HG03469 (cell line): Measurements from ENCODE around the gene ZC3H12C.
A peak's percentile ranks its signal among the peaks of the same experiment; 100 is the strongest.
"Not testable (repeated sequence)": the region's sequence is repeated elsewhere in the genome, so short reads cannot be mapped to it uniquely, and the experiment has no call there.

Experiments used
- ATAC-seq: cut with Tn5 transposase; IDR thresholded peaks from one replicate; pipeline ENCODE4 v1.9.1; 2021; ENCODE audit warnings: mild to moderate bottlenecking, moderate library complexity, moderate number of reproducible peaks; ENCODE audit not compliant: unreplicated experiment

Gene ZC3H12C

GRCh38 chr11:110092515-110093406 lies at the start of gene ZC3H12C:
TSS of gene ZC3H12C (plus strand) at chr11:110093392. CDS start at chr11:110093412, 20 bp downstream.
- peak; percentile 33 for ATAC-seq

DNA sequence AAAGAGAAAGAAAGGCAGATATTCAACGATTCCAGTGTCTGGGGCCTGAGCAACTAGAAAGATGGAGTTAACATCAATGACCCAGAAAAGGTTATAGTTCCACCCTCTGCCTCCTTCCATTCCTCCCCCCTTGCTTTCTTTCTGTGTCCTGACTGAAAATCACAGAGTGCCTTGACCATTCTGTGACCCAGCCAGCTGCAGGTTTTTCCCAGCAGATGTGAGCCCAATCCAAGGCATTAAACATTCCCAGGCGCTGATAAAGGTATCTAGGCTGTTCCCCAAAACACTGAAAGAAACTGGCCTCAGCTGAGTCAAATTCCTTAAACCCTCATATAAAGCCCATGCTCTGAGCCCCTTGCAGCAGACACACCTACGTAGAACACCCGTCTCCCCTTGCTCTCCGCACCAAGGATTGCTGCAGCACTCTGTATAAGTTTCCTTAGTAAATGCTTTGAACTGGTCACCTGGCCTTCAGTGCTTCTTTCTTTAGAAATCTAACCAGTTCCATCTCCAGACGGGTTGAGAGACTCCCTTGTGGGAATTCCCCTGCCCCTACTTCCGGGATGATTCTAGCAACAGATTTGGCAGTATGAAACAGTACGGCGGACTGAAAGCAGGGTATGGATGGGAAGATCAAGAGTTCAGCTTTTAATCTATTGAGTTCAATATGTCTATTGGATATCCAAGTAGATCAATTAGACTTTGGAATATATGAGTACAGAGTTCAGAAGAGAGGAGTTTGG lies 48.8 kb upstream of the ZC3H12C start:
- ATAC-seq: no peak

DNA sequence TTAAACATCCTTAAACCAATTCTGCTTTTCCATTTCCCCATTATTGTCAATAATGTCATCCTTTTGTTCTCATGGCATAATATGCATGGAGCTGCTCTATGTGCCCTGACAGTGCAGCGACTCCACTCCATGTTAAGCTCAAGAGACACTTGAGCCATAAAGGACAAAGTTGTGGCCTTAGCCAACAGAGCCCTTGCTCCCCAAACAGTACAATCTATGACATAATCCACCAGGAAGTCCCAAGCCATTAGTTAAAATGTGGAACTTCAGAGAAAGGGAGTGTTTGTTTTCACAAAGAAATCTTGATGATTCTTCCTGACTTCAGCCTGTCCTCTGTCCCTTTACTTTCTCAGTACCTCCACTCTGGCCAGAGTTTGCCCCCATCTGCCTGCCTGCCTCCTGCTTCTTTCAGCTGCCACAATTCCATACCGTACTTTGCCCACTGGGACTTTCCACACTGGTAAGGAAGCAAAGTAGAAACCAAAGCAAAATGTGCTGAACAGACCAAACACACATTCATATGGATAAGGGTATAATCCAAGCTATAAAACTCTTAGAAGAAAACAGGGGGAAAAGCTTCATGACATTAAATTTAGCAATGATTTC lies 46.3 kb upstream of the ZC3H12C start:
- ATAC-seq: no peak

GRCh38 chr11:110049501-110050200 lies 43.5 kb upstream of the ZC3H12C start:
- no peak for ATAC-seq

DNA sequence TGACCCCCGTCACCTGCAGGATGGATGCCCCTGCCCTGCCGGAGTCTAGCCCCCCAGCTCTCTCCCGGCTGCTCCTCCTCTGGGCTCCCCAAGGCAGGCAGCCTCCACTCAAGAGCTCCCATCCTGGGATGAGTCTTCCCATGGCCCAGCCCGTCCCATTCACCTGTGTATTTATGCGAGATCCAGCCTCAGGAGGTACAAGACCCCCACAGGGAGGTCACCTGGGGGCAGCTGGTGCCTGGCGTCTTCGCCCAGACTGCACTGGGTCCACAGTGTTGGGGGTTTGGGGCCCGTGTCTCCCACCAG lies 43.0 kb upstream of the ZC3H12C start:
- no peak for ATAC-seq

DNA sequence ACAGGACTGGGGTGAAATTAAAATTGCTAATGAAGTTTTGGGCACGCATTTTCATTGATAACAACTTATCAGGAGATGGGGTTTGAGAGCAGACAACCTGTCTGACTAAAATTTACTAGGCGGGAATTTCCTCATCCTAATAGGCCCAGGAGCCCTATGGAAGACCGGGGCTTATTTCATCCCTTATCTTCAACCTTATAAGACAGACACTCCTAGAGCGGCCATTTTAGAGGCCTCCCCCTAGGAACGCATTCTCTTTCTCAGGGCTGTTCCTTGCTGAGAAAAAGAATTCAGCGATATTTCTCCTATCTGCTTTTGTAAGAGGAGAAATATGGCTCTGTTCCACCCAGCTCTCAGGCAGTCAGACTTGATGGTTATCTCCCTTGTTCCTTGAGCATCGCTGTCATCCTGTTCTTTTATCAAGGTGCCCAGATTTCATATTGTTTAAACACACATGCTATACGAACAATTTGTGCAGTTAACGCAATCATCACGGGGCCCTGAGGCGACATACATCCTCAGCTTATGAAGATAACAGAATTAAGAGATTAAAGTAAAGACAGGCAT lies 39.3 kb upstream of the ZC3H12C start:
- ATAC-seq: no peak

- no peak for ATAC-seq
Measured at GRCh38 chr11:110056956-110057355, 36.2 kb upstream of the ZC3H12C start.

DNA sequence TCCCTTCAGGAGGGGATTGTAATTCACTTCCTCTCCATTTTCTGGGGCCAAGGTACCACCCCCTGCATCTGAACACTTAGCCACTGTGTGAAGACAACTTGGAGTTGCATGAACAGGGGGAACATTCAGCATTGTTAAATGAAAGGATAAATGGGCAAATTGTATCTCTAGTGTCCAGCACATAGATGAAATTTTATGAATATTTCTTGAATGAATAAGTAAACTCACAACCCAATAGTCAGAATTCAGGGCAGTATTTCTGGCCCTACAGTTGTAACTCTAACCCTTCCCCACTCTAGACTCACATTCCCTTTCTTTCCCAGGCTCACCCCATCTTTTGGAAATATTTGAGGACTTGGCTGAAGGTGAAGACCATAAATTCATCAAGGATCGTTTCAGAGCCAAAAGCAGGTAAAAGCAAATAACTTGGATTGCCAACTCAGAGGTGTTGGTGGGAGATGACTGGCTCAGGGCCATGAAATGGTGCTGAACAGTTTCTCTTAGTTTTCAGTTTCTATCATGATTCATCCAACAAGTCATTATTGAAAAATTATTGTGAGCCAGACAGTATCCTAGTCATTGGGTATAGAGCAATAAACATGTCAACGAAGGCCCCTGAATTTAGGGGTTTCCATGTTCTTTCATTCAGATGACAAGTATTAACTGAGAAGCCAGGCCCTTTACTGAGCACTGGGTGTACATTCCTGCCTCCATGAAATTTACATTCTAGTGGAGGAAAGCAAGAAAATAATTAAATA lies 33.3 kb upstream of the ZC3H12C start:
- no peak for ATAC-seq

- ATAC-seq: no peak
Measured at GRCh38 chr11:110061296-110061695, 31.9 kb upstream of the ZC3H12C start.

GRCh38 chr11:110062247-110062646 lies 30.9 kb upstream of the ZC3H12C start:
- ATAC-seq: no peak

DNA sequence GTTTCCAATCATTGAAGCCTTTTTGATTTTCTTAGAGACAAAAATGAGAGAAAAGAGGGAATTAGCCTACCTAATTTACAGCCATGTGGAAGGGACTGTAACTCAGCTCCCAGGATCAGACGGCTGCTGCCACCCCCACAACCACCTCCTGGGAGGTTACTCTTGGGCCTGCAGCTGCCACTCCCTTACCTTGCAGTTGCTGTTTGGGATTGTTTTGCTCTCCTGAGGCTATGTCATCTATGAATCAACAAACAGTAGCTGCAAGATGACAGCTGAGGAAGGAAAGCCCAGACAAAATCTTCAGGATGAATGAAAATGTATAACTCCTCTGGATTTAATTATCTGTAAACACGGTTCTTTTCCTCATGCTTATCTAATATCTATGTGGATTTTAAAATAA lies 28.0 kb upstream of the ZC3H12C start:
- ATAC-seq: no peak

DNA sequence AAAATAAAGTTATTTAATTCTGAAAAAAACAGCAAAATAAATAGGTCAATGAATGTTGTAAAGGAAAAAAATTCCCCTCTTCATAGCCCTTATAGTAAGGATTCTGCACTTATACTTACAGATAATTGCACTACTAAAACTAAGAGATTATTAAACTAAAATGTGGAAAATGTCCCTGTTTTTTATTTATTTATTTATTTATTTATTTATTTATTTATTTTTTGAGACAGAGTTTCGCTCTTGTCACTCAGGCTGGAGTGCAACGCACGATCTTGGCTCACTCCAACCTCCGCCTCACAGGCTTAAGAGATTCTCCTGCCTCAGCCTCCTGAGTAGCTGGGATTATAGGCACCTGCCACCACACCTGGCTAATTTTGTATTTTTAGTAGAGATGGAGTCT lies 25.2 kb upstream of the ZC3H12C start:
- ATAC-seq: not testable (repeated sequence)

- ATAC-seq: no peak
Measured at GRCh38 chr11:110069158-110069737, 23.9 kb upstream of the ZC3H12C start.

DNA sequence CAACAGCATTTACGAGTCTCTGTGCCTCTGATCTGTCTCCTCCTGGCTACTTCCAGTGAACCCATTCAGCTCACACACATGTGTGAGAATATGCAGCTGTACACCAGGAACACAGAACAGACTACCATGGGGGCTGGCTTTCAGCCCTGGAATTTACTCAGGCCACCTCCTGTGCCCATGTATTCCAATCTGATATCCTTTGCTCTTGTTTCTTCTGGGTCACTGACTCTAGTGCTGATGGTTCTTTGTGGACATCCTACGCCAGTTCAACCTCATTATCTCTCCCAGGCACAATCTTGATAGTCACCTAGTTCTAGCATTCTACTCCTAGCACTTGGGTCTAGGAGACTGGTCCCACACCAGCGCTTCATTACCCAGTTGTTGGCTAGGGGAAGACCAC lies 23.0 kb upstream of the ZC3H12C start:
- no peak for ATAC-seq

DNA sequence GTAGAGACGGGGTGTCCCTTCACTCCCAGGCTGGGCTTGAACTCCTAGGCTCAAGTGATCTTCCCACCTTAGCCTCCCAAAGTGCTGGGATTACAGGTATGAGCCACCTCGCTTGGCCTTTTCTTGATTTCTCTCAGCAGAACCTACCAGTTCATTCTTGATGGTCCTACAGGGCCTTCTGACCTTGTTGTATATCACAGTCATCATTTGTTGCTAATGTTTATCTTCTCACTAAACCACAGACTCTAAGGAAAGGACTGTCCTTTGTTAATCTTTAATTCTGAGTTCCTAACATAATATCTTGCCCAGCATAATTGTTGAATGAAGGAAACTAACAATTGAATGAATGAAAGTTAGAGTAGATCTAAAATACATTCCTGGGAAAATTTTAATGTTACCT lies 22.0 kb upstream of the ZC3H12C start:
- ATAC-seq: no peak

DNA sequence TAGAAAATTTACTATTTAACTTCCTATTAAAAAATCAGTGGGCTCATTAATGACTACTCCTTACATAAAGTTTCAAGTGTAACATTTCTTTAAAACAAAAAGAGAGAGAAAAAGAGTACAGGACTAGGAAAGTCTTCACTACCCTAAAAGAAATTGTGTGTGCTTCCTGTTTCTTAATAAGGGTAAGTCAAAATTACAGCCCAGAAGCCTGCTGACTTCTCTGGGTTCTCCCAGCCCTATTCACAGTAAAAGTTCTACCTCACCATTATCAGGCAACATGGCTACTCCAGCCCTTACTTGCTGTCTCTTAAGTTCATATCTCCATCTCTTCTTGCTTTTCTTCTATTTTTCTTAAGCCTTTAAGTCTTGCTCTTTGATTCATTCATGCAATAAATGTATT lies 20.3 kb upstream of the ZC3H12C start:
- ATAC-seq: no peak

DNA sequence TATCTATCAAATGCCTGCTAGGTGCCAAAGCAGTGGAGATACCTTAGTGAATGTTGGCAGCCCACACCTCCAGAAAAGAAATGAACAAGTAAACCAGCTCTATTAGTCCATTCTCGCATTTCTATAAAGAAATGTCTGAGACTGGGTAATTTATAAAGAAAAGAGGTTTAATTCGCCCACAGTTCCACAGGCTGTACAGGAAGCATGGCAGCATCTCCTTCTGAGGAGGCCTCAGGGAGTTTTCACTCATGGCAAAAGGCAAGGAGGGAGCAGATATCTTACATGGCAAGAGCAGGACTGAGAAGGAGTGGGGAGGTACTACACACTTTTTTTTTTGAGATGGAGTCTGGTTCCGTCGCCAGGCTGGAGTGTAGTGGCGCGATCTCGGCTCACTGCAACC lies 18.7 kb upstream of the ZC3H12C start:
- no peak for ATAC-seq

DNA sequence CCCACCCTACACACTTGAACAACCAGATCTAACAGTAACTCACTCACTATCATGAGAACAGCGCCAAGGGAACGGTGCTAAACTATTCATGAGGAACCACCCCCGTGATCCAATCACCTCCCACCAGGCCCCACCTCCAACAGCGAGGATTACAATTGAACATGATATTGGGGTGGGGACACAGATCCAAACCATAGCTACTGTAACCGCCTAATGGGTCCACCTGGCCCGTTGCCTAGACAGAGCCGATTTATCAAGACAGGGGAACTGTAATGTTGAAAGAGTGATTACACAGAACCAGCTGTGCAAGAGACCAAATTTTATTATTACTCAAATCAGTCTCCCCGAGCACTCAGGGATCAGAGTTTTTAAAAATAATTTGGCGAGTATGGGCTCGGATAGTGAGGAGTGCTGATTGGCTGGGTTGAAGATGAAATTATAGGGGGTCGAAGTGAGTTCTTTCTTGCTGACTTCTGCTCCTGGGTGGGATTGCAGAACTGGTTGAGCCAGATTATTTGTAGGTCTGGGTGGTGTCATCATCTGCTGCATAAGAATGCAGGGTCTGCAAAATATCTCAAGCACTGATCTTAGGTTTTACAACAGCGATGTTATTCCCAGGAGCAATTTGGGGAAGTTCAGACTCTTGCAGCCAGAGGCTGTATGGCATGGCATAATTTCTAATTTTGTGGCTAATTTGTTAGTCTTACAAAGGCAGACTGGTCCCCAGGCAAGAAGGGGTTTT lies 17.9 kb upstream of the ZC3H12C start:
- ATAC-seq: no peak

DNA sequence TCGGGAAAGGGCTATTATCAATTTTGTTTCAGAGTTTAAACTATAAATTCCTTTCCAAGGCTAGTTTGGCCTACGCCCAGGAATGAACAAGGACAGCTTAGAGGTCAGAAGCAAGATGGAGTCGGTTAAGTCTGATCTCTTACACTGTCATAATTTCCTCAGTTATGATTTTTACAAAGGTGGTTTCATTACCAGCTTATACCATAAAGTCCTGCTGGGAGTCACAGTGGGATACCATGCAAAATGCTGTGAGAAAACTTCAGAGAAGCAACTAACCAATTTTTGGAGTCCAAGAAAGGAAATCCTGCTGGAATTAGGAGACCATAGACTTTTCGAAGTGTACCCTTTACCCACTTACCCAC lies 17.4 kb upstream of the ZC3H12C start:
- no peak for ATAC-seq
